K562 (cell line): ENCODE data around the gene MGAT1.

Experiments used
- HDAC6 ChIP-seq: IDR thresholded peaks from 2 replicates; pipeline ENCODE4 v1.6.1; 2012; ENCODE audit warnings: low read depth, mild to moderate bottlenecking, control low read depth, inconsistent platforms, low read length, moderate library complexity
- NCOR1 ChIP-seq: fragments of 450-650 bp; IDR thresholded peaks from 2 replicates; pipeline ENCODE4 v1.6.1; 2016; ENCODE audit warnings: mild to moderate bottlenecking, moderate library complexity
- ZNF384 ChIP-seq: IDR thresholded peaks from 2 replicates; pipeline ENCODE4 v1.6.1; 2012; ENCODE audit warnings: low read depth, low read length, improper control_type of control experiment

DNA sequence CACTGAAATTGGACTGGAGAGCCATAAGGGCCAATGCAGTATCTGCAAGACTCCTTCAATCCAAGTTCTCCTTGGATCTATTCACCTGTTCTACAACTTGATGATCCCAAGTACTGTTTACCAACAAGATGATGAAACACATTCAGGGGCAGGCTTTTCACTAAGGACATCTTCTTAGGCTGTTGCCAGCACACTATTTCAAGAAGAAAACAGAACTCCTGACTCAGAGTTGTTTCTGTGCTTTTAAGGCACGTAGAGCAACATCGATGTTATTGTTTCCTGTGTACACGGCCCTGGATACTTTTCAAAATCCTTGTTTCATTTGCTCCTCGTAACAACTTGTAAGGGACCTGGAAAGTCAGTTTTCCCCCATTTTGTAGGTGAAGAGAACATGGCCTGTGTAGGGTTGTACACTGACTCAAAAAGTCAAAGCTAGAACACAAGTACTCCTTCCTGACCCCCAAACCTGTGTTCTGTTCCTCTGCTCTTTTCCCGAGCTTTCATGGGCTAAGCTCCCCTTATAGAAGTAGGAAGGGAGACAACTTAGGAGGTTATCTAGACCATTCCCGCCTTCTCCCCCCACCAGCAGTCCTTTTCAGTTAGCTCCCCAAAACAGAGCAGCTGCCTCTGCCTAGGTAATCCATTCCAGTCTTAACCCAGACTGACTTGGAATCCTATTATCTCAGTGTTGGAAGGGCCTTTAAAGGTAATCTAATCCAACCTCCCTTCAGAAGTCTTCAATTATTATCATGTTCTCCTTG is 5.2 kb upstream of the MGAT1 start:
- TF ChIP-seq NCOR1 (no peak), ZNF384 (no peak), HDAC6 (no peak)
